HG03060 (cell line): Measurements from ENCODE around the gene PRSS56.

ENCODE experiments used
- ATAC-seq: cut with Tn5 transposase; IDR thresholded peaks from one replicate; pipeline ENCODE4 v1.9.1; 2021; ENCODE audit warnings: low read depth, moderate number of reproducible peaks; ENCODE audit not compliant: unreplicated experiment

Gene PRSS56

GRCh38 chr2:232501331-232501771, 18.8 kb upstream of the PRSS56 start:
- no peak for ATAC-seq

- no peak for ATAC-seq
Measured at GRCh38 chr2:232501794-232502390, 18.3 kb upstream of the PRSS56 start.

GRCh38 chr2:232502511-232502910, 17.7 kb upstream of the PRSS56 start:
- ATAC-seq: no peak

- ATAC-seq: no peak
Measured at GRCh38 chr2:232502911-232503808, 17.0 kb upstream of the PRSS56 start.

GRCh38 chr2:232503809-232504323, 16.3 kb upstream of the PRSS56 start:
- no peak for ATAC-seq

GRCh38 chr2:232504438-232504837, 15.8 kb upstream of the PRSS56 start:
- no peak for ATAC-seq

GRCh38 chr2:232505856-232506255, 14.3 kb upstream of the PRSS56 start:
- ATAC-seq: no peak

- ATAC-seq: no peak
Measured at GRCh38 chr2:232506709-232507108, 13.5 kb upstream of the PRSS56 start.

- no peak for ATAC-seq
Measured at GRCh38 chr2:232508251-232508650, 11.9 kb upstream of the PRSS56 start.

- ATAC-seq: no peak
Measured at GRCh38 chr2:232511336-232511890, 8.8 kb upstream of the PRSS56 start.

- ATAC-seq: no peak
Measured at GRCh38 chr2:232512602-232513001, 7.6 kb upstream of the PRSS56 start.

GRCh38 chr2:232513353-232513752, 6.8 kb upstream of the PRSS56 start:
- no peak for ATAC-seq

- no peak for ATAC-seq
Measured at GRCh38 chr2:232515639-232516038, 4.5 kb upstream of the PRSS56 start.

GRCh38 chr2:232516551-232516950, 3.6 kb upstream of the PRSS56 start:
- ATAC-seq: no peak

GRCh38 chr2:232518844-232519243, 1.3 kb upstream of the PRSS56 start:
- no peak for ATAC-seq

GRCh38 chr2:232520489-232520888, 301 bp downstream of the PRSS56 start:
- no peak for ATAC-seq

- no peak for ATAC-seq
Measured at GRCh38 chr2:232521098-232521497, 910 bp downstream of the PRSS56 start.

- ATAC-seq: no peak
Measured at GRCh38 chr2:232521959-232522622, 1.9 kb downstream of the PRSS56 start.

- no peak for ATAC-seq
Measured at GRCh38 chr2:232522623-232523401, 2.6 kb downstream of the PRSS56 start.

GRCh38 chr2:232523402-232523681, 3.2 kb downstream of the PRSS56 start:
- no peak for ATAC-seq
